HepG2 (cell line): ENCODE measurements around the gene L3MBTL4. TPM values are rescaled to one million over a fixed set of nuclear protein-coding genes. Genes with fewer than 3 reads are reported as not detected.

Experiments
- AHR ChIP-seq: IDR thresholded peaks from 2 replicates; pipeline ENCODE4 v1.6.1; 2018; ENCODE audit warnings: missing genetic modification reagents, missing compliant biosample characterization
- FOSL2 ChIP-seq: sonication (generic); formaldehyde crosslinking; IDR thresholded peaks from 2 replicates; pipeline ENCODE4 v1.4.0; 2020; ENCODE audit warnings: missing genetic modification reagents
- RXRB ChIP-seq: IDR thresholded peaks from 2 replicates; pipeline ENCODE4 v1.6.1; 2016; ENCODE audit warnings: borderline replicate concordance, missing genetic modification reagents, missing compliant biosample characterization
- ZNF10 ChIP-seq: sonication (generic); formaldehyde crosslinking; IDR thresholded peaks from 2 replicates; pipeline ENCODE4 v1.4.0; 2020; ENCODE audit warnings: mild to moderate bottlenecking, low read depth, missing genetic modification reagents, borderline replicate concordance
- ZNF564 ChIP-seq: sonication (generic); formaldehyde crosslinking; IDR thresholded peaks from 2 replicates; pipeline ENCODE4 v1.8.1; 2023; ENCODE audit warnings: mild to moderate bottlenecking, missing genetic modification reagents
- ZNF674 ChIP-seq: sonication (generic); formaldehyde crosslinking; IDR thresholded peaks from 2 replicates; pipeline ENCODE4 v1.5.0; 2020; ENCODE audit warnings: low read depth, mild to moderate bottlenecking, missing genetic modification reagents
- polyA plus RNA-seq, 8 experiments: library from polyadenylated mRNA; depleted of rRNA in 3 of 8; stranded (reverse) in 7 of 8; unstranded in 1 of 8; fragments of >200 nt; fragmentation: Illumina TruSeq in 4 of 8; extraction: Trizol in 4 of 8; gene quantifications; 2 replicates each; pipeline versions ENCODE4 v1.2.1 to v1.2.3, GENCODE V29; 2011 to 2016; ENCODE audit warnings: low read depth in 4 of 8, missing spikeins in 1 of 8, mixed read lengths in 1 of 8; ENCODE audit not compliant: insufficient read depth in 1 of 8
- total RNA-seq, 5 experiments: library from RNA; depleted of rRNA; stranded (reverse); fragments of >200 nt; fragmentation: Illumina TruSeq; extraction: Trizol; gene quantifications; 2 replicates each; pipeline ENCODE4 v1.2.3, GENCODE V29; 2016; ENCODE audit warnings: low read depth in 1 of 5
- TF ChIP-seq, protein P1 (sequence below): sonication (generic); formaldehyde crosslinking; IDR thresholded peaks from 2 replicates; pipeline ENCODE4 v1.4.0; 2020; ENCODE audit warnings: mild to moderate bottlenecking, missing genetic modification reagents
- TF ChIP-seq, protein P2 (sequence below): sonication (generic); formaldehyde crosslinking; IDR thresholded peaks from one replicate; pipeline ENCODE4 v1.5.1; 2020; ENCODE audit warnings: mild to moderate bottlenecking, missing genetic modification reagents; ENCODE audit errors: not compliant biosample characterization
- TF ChIP-seq, protein P3 (sequence below): IDR thresholded peaks from 2 replicates; pipeline ENCODE4 v1.6.1; 2016; ENCODE audit warnings: low read depth
- TF ChIP-seq, protein P4 (sequence below): IDR thresholded peaks from 2 replicates; pipeline ENCODE4 v1.6.1; 2016; ENCODE audit warnings: missing compliant biosample characterization, missing genetic modification reagents, borderline replicate concordance
- TF ChIP-seq, protein P5 (sequence below): sonication (generic); formaldehyde crosslinking; IDR thresholded peaks from 2 replicates; pipeline ENCODE4 v1.4.0; 2020; ENCODE audit warnings: missing genetic modification reagents, mild to moderate bottlenecking, borderline replicate concordance

The L3MBTL4 gene
- total and polyA plus RNA-seq, 2 of the 13 experiments (the other 11 are each of a cell fraction or from before 2014, with no cell fraction given), result 10.8 to 13.3 TPM

DNA sequence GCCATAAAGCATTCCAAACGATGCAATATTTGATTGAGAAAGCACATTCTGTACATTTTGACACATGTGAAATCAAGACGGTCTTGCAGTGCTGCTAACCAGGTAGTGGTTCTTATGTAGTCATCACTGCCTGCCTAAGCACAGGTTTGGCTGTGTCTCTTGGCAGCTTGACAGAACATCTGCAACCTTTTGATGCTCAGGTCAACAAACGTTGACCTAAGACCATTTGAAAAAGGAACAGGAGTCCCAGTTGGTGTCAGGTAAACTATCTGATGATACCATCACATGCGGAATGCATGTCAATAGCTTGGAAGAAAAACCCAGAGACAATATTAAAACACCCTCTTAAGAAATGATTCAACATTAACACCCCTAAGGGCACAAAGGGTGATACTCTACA lies 80.7 kb downstream of the L3MBTL4 start (continued):
- TF ChIP-seq, protein P1, sequence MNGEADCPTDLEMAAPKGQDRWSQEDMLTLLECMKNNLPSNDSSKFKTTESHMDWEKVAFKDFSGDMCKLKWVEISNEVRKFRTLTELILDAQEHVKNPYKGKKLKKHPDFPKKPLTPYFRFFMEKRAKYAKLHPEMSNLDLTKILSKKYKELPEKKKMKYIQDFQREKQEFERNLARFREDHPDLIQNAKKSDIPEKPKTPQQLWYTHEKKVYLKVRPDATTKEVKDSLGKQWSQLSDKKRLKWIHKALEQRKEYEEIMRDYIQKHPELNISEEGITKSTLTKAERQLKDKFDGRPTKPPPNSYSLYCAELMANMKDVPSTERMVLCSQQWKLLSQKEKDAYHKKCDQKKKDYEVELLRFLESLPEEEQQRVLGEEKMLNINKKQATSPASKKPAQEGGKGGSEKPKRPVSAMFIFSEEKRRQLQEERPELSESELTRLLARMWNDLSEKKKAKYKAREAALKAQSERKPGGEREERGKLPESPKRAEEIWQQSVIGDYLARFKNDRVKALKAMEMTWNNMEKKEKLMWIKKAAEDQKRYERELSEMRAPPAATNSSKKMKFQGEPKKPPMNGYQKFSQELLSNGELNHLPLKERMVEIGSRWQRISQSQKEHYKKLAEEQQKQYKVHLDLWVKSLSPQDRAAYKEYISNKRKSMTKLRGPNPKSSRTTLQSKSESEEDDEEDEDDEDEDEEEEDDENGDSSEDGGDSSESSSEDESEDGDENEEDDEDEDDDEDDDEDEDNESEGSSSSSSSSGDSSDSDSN (CRISPR knock-in tag), result no peak
- no peak for TF ChIP-seq RXRB (CRISPR knock-in tag)
- no peak for TF ChIP-seq FOSL2 (CRISPR knock-in tag)
- no peak for TF ChIP-seq ZNF674 (CRISPR knock-in tag)
- TF ChIP-seq, protein P2, sequence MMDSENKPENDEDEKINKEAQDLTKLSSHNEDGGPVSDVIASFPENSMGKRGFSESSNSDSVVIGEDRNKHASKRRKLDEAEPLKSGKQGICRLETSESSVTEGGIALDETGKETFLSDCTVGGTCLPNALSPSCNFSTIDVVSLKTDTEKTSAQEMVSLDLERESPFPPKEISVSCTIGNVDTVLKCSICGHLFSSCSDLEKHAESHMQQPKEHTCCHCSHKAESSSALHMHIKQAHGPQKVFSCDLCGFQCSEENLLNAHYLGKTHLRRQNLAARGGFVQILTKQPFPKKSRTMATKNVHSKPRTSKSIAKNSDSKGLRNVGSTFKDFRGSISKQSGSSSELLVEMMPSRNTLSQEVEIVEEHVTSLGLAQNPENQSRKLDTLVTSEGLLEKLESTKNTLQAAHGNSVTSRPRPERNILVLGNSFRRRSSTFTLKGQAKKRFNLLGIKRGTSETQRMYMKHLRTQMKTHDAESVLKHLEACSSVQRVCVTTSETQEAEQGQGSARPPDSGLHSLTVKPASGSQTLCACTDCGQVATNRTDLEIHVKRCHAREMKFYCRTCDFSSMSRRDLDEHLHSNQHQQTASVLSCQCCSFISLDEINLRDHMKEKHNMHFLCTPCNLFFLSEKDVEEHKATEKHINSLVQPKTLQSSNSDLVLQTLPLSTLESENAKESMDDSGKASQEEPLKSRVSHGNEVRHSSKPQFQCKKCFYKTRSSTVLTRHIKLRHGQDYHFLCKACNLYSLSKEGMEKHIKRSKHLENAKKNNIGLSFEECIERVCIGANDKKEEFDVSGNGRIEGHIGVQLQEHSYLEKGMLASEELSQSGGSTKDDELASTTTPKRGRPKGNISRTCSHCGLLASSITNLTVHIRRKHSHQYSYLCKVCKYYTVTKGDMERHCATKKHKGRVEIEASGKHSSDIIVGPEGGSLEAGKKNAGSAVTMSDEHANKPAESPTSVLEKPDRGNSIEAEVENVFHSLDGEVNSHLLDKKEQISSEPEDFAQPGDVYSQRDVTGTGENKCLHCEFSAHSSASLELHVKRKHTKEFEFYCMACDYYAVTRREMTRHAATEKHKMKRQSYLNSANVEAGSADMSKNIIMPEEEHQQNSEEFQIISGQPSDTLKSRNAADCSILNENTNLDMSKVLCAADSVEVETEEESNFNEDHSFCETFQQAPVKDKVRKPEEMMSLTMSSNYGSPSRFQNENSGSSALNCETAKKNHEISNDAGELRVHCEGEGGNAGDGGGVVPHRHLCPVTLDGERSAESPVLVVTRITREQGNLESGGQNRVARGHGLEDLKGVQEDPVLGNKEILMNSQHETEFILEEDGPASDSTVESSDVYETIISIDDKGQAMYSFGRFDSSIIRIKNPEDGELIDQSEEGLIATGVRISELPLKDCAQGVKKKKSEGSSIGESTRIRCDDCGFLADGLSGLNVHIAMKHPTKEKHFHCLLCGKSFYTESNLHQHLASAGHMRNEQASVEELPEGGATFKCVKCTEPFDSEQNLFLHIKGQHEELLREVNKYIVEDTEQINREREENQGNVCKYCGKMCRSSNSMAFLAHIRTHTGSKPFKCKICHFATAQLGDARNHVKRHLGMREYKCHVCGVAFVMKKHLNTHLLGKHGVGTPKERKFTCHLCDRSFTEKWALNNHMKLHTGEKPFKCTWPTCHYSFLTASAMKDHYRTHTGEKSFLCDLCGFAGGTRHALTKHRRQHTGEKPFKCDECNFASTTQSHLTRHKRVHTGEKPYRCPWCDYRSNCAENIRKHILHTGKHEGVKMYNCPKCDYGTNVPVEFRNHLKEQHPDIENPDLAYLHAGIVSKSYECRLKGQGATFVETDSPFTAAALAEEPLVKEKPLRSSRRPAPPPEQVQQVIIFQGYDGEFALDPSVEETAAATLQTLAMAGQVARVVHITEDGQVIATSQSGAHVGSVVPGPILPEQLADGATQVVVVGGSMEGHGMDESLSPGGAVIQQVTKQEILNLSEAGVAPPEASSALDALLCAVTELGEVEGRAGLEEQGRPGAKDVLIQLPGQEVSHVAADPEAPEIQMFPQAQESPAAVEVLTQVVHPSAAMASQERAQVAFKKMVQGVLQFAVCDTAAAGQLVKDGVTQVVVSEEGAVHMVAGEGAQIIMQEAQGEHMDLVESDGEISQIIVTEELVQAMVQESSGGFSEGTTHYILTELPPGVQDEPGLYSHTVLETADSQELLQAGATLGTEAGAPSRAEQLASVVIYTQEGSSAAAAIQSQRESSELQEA (CRISPR knock-in tag), result no peak
- TF ChIP-seq, protein P3, sequence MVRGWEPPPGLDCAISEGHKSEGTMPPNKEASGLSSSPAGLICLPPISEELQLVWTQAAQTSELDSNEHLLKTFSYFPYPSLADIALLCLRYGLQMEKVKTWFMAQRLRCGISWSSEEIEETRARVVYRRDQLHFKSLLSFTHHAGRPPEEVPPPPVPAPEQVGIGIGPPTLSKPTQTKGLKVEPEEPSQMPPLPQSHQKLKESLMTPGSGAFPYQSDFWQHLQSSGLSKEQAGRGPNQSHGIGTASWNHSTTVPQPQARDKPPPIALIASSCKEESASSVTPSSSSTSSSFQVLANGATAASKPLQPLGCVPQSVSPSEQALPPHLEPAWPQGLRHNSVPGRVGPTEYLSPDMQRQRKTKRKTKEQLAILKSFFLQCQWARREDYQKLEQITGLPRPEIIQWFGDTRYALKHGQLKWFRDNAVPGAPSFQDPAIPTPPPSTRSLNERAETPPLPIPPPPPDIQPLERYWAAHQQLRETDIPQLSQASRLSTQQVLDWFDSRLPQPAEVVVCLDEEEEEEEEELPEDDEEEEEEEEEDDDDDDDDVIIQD (CRISPR knock-in tag), result peak; percentile 79; the same call in 1 of the 2 replicates
- no peak for TF ChIP-seq ZNF10
- TF ChIP-seq, protein P4, sequence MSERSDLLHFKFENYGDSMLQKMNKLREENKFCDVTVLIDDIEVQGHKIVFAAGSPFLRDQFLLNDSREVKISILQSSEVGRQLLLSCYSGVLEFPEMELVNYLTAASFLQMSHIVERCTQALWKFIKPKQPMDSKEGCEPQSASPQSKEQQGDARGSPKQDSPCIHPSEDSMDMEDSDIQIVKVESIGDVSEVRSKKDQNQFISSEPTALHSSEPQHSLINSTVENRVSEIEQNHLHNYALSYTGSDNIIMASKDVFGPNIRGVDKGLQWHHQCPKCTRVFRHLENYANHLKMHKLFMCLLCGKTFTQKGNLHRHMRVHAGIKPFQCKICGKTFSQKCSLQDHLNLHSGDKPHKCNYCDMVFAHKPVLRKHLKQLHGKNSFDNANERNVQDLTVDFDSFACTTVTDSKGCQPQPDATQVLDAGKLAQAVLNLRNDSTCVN (CRISPR knock-in tag), result no peak
- TF ChIP-seq, protein P5, sequence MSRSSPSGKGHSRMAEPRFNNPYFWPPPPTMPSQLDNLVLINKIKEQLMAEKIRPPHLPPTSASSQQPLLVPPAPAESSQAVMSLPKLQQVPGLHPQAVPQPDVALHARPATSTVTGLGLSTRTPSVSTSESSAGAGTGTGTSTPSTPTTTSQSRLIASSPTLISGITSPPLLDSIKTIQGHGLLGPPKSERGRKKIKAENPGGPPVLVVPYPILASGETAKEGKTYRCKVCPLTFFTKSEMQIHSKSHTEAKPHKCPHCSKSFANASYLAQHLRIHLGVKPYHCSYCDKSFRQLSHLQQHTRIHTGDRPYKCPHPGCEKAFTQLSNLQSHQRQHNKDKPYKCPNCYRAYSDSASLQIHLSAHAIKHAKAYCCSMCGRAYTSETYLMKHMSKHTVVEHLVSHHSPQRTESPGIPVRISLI (CRISPR knock-in tag), result no peak
- no peak for TF ChIP-seq AHR (CRISPR knock-in tag)
- TF ChIP-seq ZNF564 (CRISPR knock-in tag), result no peak
